ENCODE measurements around the gene TSPAN7.

TSPAN7 gene, protein sequence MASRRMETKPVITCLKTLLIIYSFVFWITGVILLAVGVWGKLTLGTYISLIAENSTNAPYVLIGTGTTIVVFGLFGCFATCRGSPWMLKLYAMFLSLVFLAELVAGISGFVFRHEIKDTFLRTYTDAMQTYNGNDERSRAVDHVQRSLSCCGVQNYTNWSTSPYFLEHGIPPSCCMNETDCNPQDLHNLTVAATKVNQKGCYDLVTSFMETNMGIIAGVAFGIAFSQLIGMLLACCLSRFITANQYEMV

DNA sequence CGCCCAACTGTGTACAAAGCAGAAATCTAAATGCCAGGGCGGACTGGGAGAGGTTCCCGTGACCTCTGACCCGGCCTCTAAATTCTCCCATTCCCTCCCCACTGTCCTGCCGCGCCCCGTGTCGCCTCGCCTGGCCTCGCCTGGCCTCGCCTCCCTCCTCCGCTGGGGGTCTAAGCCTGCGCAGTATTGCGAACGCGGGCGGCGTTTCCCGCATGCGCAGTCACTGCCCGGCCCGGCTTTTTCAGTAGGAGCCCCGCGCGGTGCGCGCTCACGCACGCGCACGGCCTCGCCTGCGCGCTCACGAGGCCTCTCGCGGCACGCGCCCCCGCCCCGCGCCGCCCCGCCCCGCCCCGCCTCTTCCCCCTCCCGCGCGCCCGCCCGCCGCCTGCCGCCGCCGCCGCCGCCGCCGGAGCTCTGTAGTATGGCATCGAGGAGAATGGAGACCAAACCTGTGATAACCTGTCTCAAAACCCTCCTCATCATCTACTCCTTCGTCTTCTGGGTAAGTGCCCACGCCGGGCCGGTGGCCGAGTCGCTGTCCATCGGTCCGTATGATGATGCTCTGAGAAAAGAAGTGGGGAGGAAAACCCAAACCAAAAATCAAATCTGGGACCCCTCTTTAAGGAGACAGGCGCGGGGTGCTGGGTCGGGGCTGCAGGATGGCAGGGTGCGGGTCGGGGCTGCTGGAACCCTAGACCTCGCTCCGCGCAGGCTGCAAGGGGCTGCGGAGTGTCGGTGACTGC lies at the start of gene TSPAN7:
TSPAN7 (plus strand) TSS at position 417 of the 743 bp plus-strand sequence; CDS start at position 422, 5 bp downstream.
- DNase-seq = peak; percentile 79

DNA sequence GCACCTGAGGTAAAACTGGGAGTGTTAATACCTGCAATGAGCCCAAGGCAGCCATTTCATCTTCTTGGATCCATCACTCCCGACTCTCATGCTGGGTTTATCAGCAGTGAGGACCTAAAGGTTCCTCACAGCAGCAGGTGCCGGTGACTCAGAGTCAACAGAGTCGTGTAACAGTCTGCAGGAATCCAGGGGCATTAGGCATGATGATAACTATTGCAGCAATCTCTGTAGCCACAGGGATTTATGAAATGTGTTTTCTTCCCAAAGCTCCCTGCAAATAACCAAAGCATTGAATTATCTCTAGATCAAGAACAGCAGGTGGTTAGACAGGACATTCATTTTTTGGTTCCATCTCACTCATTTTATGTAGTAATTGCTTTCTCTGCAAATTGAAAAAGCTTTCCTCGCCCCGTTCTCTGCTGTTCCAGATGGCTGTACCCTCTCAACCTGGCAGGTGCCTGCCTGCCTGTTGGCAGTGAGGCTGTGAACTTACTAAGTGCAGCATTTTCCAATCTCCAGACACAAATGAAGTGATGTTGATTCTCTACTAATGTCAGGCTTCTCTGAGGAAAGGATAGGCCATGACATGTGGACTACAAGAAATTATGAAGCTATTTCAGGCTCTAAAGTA lies 48.1 kb upstream of the TSPAN7 start:
- DNase-seq = no peak

DNA sequence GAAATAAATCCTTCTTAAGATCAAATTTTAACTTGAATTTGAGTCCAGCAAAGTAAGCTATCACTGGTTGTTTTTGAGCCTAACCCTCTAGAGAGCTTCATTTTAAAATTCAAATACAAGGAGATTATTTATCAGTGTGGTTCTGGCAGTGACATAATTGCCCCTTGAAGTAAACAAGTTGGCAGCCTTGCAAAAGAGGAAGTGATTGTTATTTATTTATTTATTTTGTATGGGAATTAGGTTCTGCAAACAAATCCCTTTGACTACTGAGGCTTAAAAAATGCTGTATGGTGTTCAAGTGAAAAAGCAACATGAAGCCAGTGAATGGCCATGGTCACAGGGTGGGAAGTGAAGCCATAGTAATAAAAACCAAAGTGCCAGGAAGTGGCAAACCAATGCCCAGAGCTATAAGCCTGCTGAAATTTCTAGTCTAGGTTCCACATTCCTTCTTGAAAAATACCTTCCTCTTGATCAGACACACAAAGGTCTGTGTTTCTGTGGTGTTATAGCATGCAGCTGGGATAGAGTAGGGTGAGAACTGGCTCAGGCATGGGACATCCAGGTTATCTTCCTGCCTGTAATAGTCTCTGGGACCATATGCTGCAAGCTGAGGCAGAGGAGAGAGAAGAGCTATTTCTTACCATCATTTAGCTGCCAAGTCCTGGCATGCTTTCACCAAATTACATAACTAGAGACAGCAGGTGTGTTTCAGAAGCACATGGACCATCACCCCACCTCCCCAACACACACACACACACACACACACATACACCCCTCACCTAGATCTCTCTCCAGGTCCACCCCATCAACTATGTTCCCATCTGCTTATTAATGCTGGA lies 47.1 kb upstream of the TSPAN7 start:
- no peak for DNase-seq

DNA sequence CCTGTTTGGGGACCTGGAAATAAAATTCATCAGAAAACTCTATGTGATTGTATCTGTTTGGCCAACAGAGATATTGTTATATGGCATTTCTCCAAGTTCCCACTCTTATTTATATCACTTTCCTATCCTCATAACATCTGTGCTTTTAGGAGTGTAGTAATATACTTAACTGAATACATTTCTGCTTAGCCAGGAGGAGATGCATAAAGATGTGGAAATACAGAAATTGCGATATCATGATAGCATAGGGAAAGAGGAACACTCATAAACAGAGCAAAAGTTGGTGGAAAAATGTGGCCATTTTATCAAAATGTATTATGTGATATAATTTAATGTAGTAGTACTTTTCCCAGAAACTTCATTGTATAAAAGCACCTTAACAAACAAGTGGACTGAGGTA lies 46.1 kb upstream of the TSPAN7 start:
- no peak for DNase-seq

- no peak for DNase-seq
These were observed 45.1 kb upstream of the TSPAN7 start for GRCh38 chrX:38516196-38516774.

- DNase-seq = no peak
These were observed 41.7 kb upstream of the TSPAN7 start for GRCh38 chrX:38519651-38520050.

- DNase-seq = no peak
These were observed 23.2 kb upstream of the TSPAN7 start for GRCh38 chrX:38538134-38538533.

DNA sequence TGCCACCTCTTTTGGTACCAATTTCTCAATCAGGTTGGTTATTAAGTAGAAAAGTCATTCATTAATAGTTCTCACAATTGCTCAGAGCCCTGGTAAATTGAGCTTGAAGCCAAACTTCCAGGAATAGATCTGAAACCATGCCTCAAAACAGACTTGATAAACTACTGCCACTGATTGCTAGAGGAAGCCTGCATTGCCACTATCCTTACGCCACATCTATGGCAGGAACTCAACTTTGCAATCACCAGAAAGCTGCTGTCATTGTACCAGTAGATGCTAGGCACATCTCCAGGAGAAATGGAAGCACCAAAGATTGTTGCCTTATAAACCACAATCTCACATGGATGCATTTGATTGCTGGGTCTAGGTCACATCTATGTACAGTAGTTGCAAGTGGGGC lies 21.6 kb upstream of the TSPAN7 start:
- no peak for DNase-seq

- DNase-seq = no peak
These were observed 12.8 kb upstream of the TSPAN7 start for GRCh38 chrX:38548508-38548907.

- no peak for DNase-seq
These were observed 8.6 kb upstream of the TSPAN7 start for GRCh38 chrX:38552721-38553120.

- DNase-seq = no peak
These were observed 2.7 kb upstream of the TSPAN7 start for GRCh38 chrX:38558686-38559085.

GRCh38 chrX:38560776-38561125 lies 591 bp upstream of the TSPAN7 start:
- DNase-seq = no peak

DNA sequence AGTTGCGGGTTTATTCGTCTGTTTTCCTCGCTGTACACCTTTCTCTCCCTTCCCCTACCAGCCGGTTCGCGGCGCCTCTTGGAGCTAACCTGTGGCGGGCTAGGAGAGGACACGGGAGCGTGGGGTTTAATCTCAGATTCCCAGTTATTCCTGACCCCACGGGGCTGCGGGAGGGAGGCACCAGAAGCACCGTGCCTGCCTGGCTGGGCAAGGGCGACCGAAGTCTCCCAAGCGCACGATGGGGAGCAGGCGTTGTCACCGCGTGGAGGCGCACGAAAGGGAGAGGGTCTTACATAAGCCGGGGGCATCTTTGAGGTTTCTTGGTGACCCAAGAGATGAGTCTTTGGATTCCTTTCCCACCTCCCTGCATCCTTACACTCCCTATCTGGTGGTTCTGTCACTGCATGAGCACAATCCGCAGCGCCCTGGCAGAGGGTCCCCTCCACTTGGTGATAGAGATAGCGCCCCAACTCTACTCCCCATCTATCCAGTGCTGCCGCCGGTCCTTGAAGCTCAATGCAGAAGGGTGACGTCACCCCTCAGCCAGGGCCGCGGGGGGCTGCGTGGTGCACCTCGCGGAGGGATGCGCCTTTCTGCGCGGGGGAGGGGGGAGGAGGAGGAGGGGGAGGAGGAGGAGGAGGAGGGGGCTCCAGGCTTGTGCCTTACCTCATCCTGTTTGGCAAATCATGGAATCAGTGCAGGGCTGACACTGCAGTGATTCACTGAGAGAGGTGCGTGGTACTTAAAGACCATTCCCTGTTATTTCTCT lies 793 bp downstream of the TSPAN7 start:
- no peak for DNase-seq

GRCh38 chrX:38563030-38563429 lies 1.7 kb downstream of the TSPAN7 start:
- no peak for DNase-seq

DNA sequence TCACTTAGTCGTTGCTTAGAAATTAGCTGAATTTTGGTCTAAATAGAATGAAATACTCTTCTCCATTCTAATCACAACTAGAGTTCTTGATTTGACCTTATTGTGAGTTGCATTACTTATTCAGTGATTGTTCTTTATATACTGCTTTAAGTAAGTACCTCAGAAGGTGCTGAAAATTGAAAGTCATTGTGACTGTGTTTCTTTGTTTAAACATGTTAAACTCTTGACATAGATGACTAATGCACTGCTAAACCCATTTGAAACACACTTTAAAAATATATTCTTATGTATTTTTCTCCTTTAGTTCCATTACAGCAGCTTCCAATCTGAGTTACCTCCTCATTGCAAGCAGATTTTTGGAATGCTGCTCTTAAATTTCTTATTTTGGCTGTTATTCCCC lies 9.1 kb downstream of the TSPAN7 start:
- DNase-seq = no peak

GRCh38 chrX:38571058-38571457 lies 9.7 kb downstream of the TSPAN7 start:
- DNase-seq = no peak

GRCh38 chrX:38574858-38575257 lies 13.5 kb downstream of the TSPAN7 start:
- DNase-seq = no peak

DNA sequence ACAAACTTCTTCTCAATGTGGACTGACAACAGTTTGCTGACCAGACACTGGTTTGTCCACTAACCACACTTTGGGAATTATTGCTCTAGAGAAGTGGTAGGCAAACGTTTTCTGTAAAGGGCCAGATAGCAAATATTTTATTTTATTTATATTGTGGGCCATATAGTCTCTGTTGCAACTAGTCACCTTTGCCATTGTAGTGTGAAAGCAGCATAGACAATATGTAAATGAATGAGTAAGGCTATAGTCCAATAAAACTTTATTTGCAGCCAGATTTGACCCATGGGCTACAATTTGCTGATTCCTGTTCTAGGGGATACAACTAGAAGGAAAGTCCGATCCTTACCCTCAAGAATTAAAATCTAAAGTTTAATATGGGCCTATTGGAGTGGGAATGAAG lies 14.5 kb downstream of the TSPAN7 start:
- DNase-seq = no peak

GRCh38 chrX:38577738-38578137 lies 16.4 kb downstream of the TSPAN7 start:
- DNase-seq = no peak

DNA sequence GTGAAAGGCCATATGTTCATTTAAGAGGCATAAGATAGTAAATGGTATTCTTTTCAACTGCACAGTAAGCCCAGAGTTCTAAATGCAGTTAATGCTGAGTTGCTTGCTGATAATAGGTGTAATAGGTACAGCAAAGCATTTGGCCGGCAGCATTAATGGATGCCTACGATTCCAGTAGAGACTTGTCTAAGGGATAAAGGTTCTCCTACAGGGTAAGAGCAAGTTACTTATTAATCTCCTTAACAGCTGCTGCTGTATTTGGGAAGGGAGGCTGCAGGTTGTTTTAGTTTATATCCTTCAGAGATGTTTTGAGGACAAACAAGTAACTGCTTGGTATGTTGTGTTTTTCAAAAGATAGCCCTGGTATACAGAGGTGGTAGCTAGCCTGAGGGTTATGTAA lies 16.8 kb downstream of the TSPAN7 start:
- DNase-seq = no peak

DNA sequence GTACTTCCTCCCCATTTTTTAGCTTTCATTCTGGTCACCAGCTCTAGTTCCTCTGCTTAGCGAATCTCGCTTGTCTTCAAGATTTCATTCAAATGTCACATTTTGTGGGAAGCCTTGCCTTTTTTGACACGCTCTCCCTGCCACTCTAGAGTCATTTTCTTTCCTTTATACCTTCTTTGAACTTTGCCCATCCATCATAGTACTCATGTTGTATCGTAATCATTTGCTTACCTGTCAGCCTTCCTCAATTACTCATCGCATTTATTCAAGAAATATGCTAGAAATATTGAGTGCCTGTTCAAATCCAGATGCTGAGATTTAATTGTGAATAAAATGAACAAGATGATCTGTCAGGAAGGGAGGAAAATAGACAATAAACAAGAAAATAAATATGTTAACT lies 21.8 kb downstream of the TSPAN7 start:
- DNase-seq = no peak

DNA sequence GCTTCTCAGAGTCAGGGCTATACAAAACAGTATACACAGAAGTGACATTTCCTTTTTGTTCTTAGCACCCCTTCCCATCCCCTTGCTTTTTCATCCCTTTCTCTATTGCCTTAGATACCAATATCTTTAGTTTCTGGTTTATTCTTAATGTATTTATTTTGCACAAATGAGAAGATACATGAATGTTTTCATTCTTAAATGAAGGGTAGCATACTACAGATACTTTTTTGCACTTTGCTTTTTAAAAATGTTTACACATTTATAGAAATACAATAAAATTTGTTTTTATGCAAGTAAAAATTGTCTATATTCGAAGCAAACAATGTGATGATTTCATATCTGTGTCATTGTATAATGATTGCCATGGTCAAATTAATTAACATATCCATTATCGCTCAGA lies 33.1 kb downstream of the TSPAN7 start:
- no peak for DNase-seq
